Measurements from ENCODE around the gene OR8S1.

Gene OR8S1

DNA sequence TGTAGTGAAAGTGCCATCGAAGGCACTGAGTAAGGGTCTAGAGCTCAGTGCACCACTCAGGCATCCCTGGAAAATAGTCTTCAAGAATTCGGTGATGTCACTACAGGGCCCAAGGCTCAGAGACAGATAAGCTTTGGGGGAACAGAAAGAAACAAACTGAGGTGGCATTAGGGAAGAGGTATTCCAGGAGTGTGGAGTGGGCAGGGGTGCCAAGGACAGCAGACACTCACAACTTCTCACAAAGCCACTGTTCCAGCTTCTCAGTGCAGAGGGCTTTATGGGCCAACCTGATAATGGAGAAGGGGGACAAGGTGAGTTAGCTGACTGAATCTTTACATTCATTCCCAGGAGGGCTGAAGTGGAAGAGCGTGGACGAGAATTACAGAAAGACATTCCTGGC is 42.3 kb downstream of the OR8S1 start:
- TF ChIP-seq REST (IDR thresholded peaks at IDR 0.05; ENCODE audit: insufficient read depth in 1 of 2, low read depth in 2 of 2, low read length in 2 of 2): no peak
- TF ChIP-seq FOXP2 (optimal IDR thresholded peaks at IDR 0.05; ENCODE audit: borderline replicate concordance, extremely low read depth, extremely low read length, insufficient read depth): no peak

DNA sequence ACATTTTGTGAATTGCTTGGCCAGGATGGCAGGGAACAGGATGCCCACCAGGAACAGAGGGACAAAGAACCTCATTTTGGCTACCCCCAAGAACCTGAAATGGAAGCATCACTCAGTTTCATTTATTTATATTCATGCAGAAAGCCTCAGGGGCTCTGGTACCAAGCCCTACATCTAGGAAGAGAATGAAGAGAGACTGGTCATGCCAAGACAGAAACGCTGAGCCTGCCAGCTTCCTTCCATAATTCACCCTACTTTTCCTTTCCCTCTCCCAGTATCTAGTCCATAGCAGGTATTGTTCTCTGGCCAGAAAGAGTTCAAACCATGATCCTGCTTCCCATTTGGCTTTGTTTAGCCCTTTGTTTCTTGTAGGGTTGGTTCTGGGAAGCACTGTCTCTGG is 44.5 kb downstream of the OR8S1 start, which contains the start of gene LALBA:
Gene LALBA, minus strand, starts transcription at position 101 of the 400 bp plus-strand sequence. Its CDS starts 26 bp downstream, at position 75.
- TF ChIP-seq SIN3A (IDR thresholded peaks at IDR 0.05; ENCODE audit: borderline replicate concordance, insufficient read depth, low read length) (no peak), TAF1 (IDR thresholded peaks at IDR 0.05; ENCODE audit: borderline replicate concordance, insufficient read depth, low read length) (no peak), POLR2AphosphoS5 (IDR thresholded peaks at IDR 0.05; ENCODE audit: low read depth, low read length) (no peak), REST (IDR thresholded peaks at IDR 0.05; ENCODE audit: insufficient read depth in 1 of 2, low read depth in 2 of 2, low read length in 2 of 2) (no peak), FOXP2 (optimal IDR thresholded peaks at IDR 0.05; ENCODE audit: borderline replicate concordance, extremely low read depth, extremely low read length, insufficient read depth) (no peak)

DNA sequence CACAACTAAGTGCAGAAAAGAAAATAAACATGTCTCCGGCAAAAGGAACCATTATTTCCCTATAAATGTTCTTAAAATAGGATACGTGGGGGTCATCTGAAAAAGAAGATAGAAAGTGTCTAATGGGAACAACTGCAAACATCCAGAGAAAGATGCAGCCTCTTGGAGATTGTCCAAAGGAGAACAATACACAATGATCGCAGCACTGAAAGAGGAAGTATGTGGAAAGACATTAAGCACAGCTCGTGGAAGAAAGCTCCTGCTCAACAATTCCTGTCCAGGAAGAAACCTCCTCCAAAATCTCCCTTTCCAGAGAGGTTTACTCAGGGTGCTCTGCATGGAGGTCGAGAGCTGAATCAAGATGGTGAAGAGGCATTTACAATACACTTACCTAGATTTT is 46.9 kb downstream of the OR8S1 start:
- TF ChIP-seq REST (IDR thresholded peaks at IDR 0.05; ENCODE audit: insufficient read depth in 1 of 2, low read depth in 2 of 2, low read length in 2 of 2): no peak
- TF ChIP-seq POLR2AphosphoS5 (IDR thresholded peaks at IDR 0.05; ENCODE audit: low read depth, low read length): no peak
- TF ChIP-seq SIN3A (IDR thresholded peaks at IDR 0.05; ENCODE audit: borderline replicate concordance, insufficient read depth, low read length): no peak
- no peak for TF ChIP-seq FOXP2 (optimal IDR thresholded peaks at IDR 0.05; ENCODE audit: borderline replicate concordance, extremely low read depth, extremely low read length, insufficient read depth)

Data from PFSK-1 (cell line).